Measurements from ENCODE around the gene RAVER2. TPM values are rescaled to one million over a fixed set of nuclear protein-coding genes. Genes with fewer than 3 reads are reported as not detected.

The RAVER2 gene
- total RNA-seq, 1 experiment from 2014 or later, result 12.4 TPM

DNA sequence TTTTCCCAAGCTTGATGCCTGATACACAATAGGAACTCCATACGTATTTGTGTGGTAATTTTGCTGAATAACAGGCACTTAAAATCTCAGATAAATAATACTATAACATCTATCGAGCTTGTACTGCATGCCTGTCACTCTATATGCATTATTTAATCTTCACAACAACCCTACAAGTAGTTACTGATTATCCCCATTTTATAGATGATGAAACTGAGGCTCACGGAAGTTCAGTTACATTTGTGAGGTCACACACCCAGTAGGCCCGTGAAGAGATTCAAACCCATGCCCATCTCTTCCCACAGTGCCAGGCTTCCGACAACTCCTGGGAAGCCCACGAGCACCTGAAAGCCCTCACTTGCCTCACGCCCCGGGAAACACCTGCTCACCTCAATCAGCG lies 98.8 kb downstream of the RAVER2 start:
- Histone ChIP-seq H3K4me2 (no peak overlapping the region), H3K9me2 (ENCODE audit: insufficient read depth) (no peaks in the 10 kb centered on the region), H3F3A (ENCODE audit: insufficient read depth, low read depth) (no peaks in the 10 kb centered on the region), H3K9me3 (ENCODE audit: insufficient read depth, low read depth) (no peaks in the 10 kb centered on the region), H3K36me3 (ENCODE audit: low read depth) (0 out of 2 replicates have a peak, but pooled peaks cover 6% of the 10 kb centered on the region), H3K79me2 (ENCODE audit: low read depth) (no peaks in the 10 kb centered on the region), H3K27ac (no peak overlapping the region), H2AFZ (no peak overlapping the region), H3K4me1 (replicated peaks; ENCODE audit: insufficient read depth) (no peaks in the 10 kb centered on the region; the same call in 1 of the 2 replicates), H4K20me1 (ENCODE audit: insufficient read depth) (no peaks in the 10 kb centered on the region), H3K27me3 (ENCODE audit: insufficient read depth, low read depth) (no peaks in the 10 kb centered on the region), H3K4me3 (no peak overlapping the region)
- no peak for DNase-seq
- TF ChIP-seq EZH2 (IDR thresholded peaks at IDR 0.05; ENCODE audit: low read depth), result no peak
- TF ChIP-seq, protein P1, sequence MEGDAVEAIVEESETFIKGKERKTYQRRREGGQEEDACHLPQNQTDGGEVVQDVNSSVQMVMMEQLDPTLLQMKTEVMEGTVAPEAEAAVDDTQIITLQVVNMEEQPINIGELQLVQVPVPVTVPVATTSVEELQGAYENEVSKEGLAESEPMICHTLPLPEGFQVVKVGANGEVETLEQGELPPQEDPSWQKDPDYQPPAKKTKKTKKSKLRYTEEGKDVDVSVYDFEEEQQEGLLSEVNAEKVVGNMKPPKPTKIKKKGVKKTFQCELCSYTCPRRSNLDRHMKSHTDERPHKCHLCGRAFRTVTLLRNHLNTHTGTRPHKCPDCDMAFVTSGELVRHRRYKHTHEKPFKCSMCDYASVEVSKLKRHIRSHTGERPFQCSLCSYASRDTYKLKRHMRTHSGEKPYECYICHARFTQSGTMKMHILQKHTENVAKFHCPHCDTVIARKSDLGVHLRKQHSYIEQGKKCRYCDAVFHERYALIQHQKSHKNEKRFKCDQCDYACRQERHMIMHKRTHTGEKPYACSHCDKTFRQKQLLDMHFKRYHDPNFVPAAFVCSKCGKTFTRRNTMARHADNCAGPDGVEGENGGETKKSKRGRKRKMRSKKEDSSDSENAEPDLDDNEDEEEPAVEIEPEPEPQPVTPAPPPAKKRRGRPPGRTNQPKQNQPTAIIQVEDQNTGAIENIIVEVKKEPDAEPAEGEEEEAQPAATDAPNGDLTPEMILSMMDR (conservative IDR thresholded peaks at IDR 0.05), result no peak
- intact Hi-C loops (cut with micrococcal nuclease; ENCODE audit: unreplicated experiment), result no loop called here
- ChIA-PET CTCF (no interaction called here), POLR2A (ENCODE audit: unreplicated experiment) (interaction anchor here (0.6 kb wide), 1 partner anchor 134 kb away, joined by 3 read pairs; no protein-coding TSS in a partner anchor)
- BruUV-seq (replicated peaks), result no TSS peak

DNA sequence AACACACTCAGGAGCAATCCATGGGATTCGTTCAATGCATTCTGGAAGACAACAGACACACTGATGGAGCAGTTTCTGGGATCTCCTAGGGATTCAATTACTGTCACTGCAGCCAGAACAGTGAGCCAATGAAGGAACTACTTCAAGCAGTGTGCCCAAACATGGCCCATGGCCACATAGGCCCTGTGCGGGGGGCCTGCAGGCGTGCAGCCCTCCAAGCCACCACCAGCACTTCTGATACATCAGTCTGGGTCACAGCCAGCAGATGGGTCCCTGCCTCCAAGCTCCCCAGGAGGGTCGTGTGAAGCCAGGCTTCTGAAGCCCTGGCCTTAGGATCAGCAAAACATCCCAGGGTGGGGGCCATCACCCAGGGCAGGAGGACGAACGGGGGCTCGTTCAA lies 99.3 kb downstream of the RAVER2 start:
- Histone ChIP-seq H3K79me2 (ENCODE audit: low read depth) (no peaks in the 10 kb centered on the region), H3K4me2 (no peak overlapping the region), H3K9me3 (ENCODE audit: insufficient read depth, low read depth) (no peaks in the 10 kb centered on the region), H3F3A (ENCODE audit: insufficient read depth, low read depth) (no peaks in the 10 kb centered on the region), H3K27ac (no peak overlapping the region), H3K4me1 (replicated peaks; ENCODE audit: insufficient read depth) (no peaks in the 10 kb centered on the region; the same call in 1 of the 2 replicates), H3K36me3 (ENCODE audit: low read depth) (0 out of 2 replicates have a peak, but pooled peaks cover 6% of the 10 kb centered on the region), H3K4me3 (no peak overlapping the region), H3K27me3 (ENCODE audit: insufficient read depth, low read depth) (no peaks in the 10 kb centered on the region), H2AFZ (no peak overlapping the region), H3K9me2 (ENCODE audit: insufficient read depth) (no peaks in the 10 kb centered on the region), H4K20me1 (ENCODE audit: insufficient read depth) (no peaks in the 10 kb centered on the region)
- BruUV-seq (replicated peaks), result no TSS peak
- TF ChIP-seq EZH2 (IDR thresholded peaks at IDR 0.05; ENCODE audit: low read depth), result no peak
- TF ChIP-seq, protein P1 (conservative IDR thresholded peaks at IDR 0.05), result no peak
- intact Hi-C loops (cut with micrococcal nuclease; ENCODE audit: unreplicated experiment), result no loop called here
- CTCF ChIA-PET, result no interaction called here
- POLR2A ChIA-PET (ENCODE audit: unreplicated experiment), result no interaction called here
- DNase-seq, result no peak

DNA sequence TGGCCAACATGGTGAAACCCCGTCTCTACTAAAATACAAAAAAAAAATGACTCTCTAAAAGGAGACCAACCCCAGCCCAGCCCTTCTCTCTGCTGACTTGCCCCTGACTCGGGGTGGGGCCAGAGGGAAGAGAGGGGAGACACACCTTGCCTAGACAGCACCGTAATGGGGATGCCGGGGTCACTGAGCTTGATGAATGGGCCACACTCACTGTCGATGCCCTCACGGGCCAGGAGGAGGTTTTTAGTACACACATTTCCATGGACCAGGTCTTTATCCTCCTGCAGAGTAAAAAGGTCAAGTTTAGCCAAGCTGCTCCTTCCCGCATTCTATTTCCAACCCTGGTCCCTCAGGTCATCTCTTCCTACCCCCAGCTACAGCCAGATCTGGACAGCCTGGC lies 99.7 kb downstream of the RAVER2 start:
- H3K9me2 ChIP-seq (ENCODE audit: insufficient read depth), result no peaks in the 10 kb centered on the region
- no peak overlapping the region for H3K4me2 ChIP-seq
- no peaks in the 10 kb centered on the region for H3K27me3 ChIP-seq (ENCODE audit: insufficient read depth, low read depth)
- intact Hi-C loops (cut with micrococcal nuclease; ENCODE audit: unreplicated experiment), result no loop called here
- H3K4me1 ChIP-seq (replicated peaks; ENCODE audit: insufficient read depth), result no peaks in the 10 kb centered on the region; the same call in 1 of the 2 replicates
- no TSS peak for BruUV-seq (replicated peaks)
- H3K36me3 ChIP-seq (ENCODE audit: low read depth), result 0 out of 2 replicates have a peak, but pooled peaks cover 6% of the 10 kb centered on the region
- no peaks in the 10 kb centered on the region for H3K79me2 ChIP-seq (ENCODE audit: low read depth)
- no peak overlapping the region for H3K27ac ChIP-seq
- no peak for DNase-seq
- H2AFZ ChIP-seq, result no peak overlapping the region
- TF ChIP-seq, protein P1 (conservative IDR thresholded peaks at IDR 0.05), result no peak
- no peak for TF ChIP-seq EZH2 (IDR thresholded peaks at IDR 0.05; ENCODE audit: low read depth)
- CTCF ChIA-PET, result no interaction called here
- no peaks in the 10 kb centered on the region for H3K9me3 ChIP-seq (ENCODE audit: insufficient read depth, low read depth)
- H4K20me1 ChIP-seq (ENCODE audit: insufficient read depth), result no peaks in the 10 kb centered on the region
- no peaks in the 10 kb centered on the region for H3F3A ChIP-seq (ENCODE audit: insufficient read depth, low read depth)
- POLR2A ChIA-PET (ENCODE audit: unreplicated experiment), result no interaction called here
- H3K4me3 ChIP-seq, result no peak overlapping the region

Data from PC-9 (cell line).